ENCODE measurements around the gene SORCS2. TPM values are rescaled to one million over a fixed set of nuclear protein-coding genes. Genes with fewer than 3 reads are reported as not detected.

The SORCS2 gene
- polyA plus RNA-seq, 1 donor (not counting 4 experiments of a cell fraction or from before 2014, with no cell fraction given), result 0.09 TPM

DNA sequence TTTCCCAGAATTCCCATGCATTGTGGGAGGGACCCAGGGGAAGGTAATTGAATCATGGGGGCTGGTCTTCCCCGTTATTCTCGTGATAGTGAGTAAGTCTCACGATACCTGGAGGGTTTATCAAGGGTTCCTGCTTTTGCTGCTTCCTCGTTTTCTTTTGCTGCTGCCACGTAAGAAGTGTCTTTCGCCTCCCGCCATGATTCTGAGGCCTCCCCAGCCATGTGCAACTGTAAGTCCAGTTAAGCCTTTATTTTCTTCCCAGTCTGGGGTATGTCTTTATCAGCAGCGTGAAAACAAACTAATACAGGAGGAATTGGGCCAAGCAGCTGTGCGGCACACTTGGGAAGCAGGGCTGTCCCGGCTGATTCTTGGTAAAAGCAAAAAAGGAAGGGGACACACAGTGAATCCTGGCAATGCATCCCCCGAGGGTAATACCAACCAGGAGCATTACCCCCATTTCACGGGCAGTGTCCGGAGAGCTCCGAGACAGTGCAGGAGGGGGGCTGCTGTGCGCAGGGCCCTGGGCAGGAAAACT, 561.7 kb downstream of the SORCS2 start:
- Histone ChIP-seq H2AFZ (ENCODE audit: control insufficient read depth, low read length) (no peak overlapping the region), H3K9ac (ENCODE audit: control insufficient read depth, extremely low read depth, insufficient read depth, low read length) (peak overlapping the region; percentile 24), H3K36me3 (ENCODE audit: control insufficient read depth in 2 of 2, extremely low read depth in 1 of 2, insufficient read depth in 2 of 2, low read length in 2 of 2) (peaks cover 0 to 2% of the 10 kb centered on the region in 2 experiments), H3K27ac (ENCODE audit: control insufficient read depth, insufficient read depth, low read length) (peak overlapping the region; percentile 37), H3K4me2 (ENCODE audit: control insufficient read depth, extremely low read depth, insufficient read depth, low read depth, low read length) (peak overlapping the region; percentile 45), H3K79me2 (ENCODE audit: control insufficient read depth, insufficient read depth, low read length) (no peaks in the 10 kb centered on the region), H3K4me1 (ENCODE audit: control insufficient read depth, extremely low read depth, insufficient read depth, low read length) (peaks cover 10% of the 10 kb centered on the region), H3K9me3 (ENCODE audit: control insufficient read depth, low read depth, low read length) (no peaks in the 10 kb centered on the region), H3K27me3 (ENCODE audit: control insufficient read depth, extremely low read depth, insufficient read depth, low read length) (no peaks in the 10 kb centered on the region), H4K20me1 (ENCODE audit: control insufficient read depth, extremely low read depth, insufficient read depth, low read length) (no peaks in the 10 kb centered on the region), H3K4me3 (ENCODE audit: control insufficient read depth in 2 of 3, extremely low read depth in 1 of 3, insufficient read depth in 2 of 3, low read depth in 1 of 3, low read length in 3 of 3) (no peak overlapping the region), H3K9me1 (ENCODE audit: control insufficient read depth, extremely low read depth, insufficient read depth, low read length) (no peaks in the 10 kb centered on the region)
- DNase-seq (ENCODE audit: low read depth, low spot score) (no peak), FAIRE-seq (no peak)
- TF ChIP-seq, protein P1, sequence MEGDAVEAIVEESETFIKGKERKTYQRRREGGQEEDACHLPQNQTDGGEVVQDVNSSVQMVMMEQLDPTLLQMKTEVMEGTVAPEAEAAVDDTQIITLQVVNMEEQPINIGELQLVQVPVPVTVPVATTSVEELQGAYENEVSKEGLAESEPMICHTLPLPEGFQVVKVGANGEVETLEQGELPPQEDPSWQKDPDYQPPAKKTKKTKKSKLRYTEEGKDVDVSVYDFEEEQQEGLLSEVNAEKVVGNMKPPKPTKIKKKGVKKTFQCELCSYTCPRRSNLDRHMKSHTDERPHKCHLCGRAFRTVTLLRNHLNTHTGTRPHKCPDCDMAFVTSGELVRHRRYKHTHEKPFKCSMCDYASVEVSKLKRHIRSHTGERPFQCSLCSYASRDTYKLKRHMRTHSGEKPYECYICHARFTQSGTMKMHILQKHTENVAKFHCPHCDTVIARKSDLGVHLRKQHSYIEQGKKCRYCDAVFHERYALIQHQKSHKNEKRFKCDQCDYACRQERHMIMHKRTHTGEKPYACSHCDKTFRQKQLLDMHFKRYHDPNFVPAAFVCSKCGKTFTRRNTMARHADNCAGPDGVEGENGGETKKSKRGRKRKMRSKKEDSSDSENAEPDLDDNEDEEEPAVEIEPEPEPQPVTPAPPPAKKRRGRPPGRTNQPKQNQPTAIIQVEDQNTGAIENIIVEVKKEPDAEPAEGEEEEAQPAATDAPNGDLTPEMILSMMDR (optimal IDR thresholded peaks at IDR 0.05 in 1 of 3, IDR thresholded peaks at IDR 0.05 in 1 of 3, conservative IDR thresholded peaks at IDR 0.05 in 1 of 3; ENCODE audit: extremely low read depth in 1 of 3, insufficient read depth in 2 of 3, low read length in 3 of 3), result no peak
- no peak for TF ChIP-seq EZH2 (IDR thresholded peaks at IDR 0.05; ENCODE audit: low read length)
- dilution Hi-C loops (cut with MboI; ENCODE audit: extremely low pct_ligation_motif_present, low sequenced_read_pairs), result no loop called here

GRCh38 chr4:7754565-7755262, 562.4 kb downstream of the SORCS2 start:
- Histone ChIP-seq H3K27ac (ENCODE audit: control insufficient read depth, insufficient read depth, low read length) (no peak overlapping the region), H3K4me1 (ENCODE audit: control insufficient read depth, extremely low read depth, insufficient read depth, low read length) (peaks cover 10% of the 10 kb centered on the region), H3K9ac (ENCODE audit: control insufficient read depth, extremely low read depth, insufficient read depth, low read length) (no peak overlapping the region), H3K27me3 (ENCODE audit: control insufficient read depth, extremely low read depth, insufficient read depth, low read length) (no peaks in the 10 kb centered on the region), H3K9me3 (ENCODE audit: control insufficient read depth, low read depth, low read length) (no peaks in the 10 kb centered on the region), H3K79me2 (ENCODE audit: control insufficient read depth, insufficient read depth, low read length) (no peaks in the 10 kb centered on the region), H3K36me3 (ENCODE audit: control insufficient read depth in 2 of 2, extremely low read depth in 1 of 2, insufficient read depth in 2 of 2, low read length in 2 of 2) (peaks cover 0 to 5% of the 10 kb centered on the region in 2 experiments), H4K20me1 (ENCODE audit: control insufficient read depth, extremely low read depth, insufficient read depth, low read length) (no peaks in the 10 kb centered on the region), H3K4me2 (ENCODE audit: control insufficient read depth, extremely low read depth, insufficient read depth, low read depth, low read length) (no peak overlapping the region), H2AFZ (ENCODE audit: control insufficient read depth, low read length) (no peak overlapping the region), H3K4me3 (ENCODE audit: control insufficient read depth in 2 of 3, extremely low read depth in 1 of 3, insufficient read depth in 2 of 3, low read depth in 1 of 3, low read length in 3 of 3) (no peak overlapping the region), H3K9me1 (ENCODE audit: control insufficient read depth, extremely low read depth, insufficient read depth, low read length) (no peaks in the 10 kb centered on the region)
- TF ChIP-seq, protein P1 (optimal IDR thresholded peaks at IDR 0.05 in 1 of 3, IDR thresholded peaks at IDR 0.05 in 1 of 3, conservative IDR thresholded peaks at IDR 0.05 in 1 of 3; ENCODE audit: extremely low read depth in 1 of 3, insufficient read depth in 2 of 3, low read length in 3 of 3), result no peak
- no peak for TF ChIP-seq EZH2 (IDR thresholded peaks at IDR 0.05; ENCODE audit: low read length)
- FAIRE-seq (no peak), DNase-seq (ENCODE audit: low read depth, low spot score) (no peak)
- dilution Hi-C loops (cut with MboI; ENCODE audit: extremely low pct_ligation_motif_present, low sequenced_read_pairs), result no loop called here

All from keratinocyte (primary cell).